Vagina (tissue), 2 donors: ENCODE results near the gene GABRB3. TPM values are rescaled to one million over a fixed set of nuclear protein-coding genes. Genes with fewer than 3 reads are reported as not detected.

Experiments used
- DNase-seq, 2 donors: peaks; one replicate each; pipeline ENCODE4 v3.0.0-alpha.2; 2017; ENCODE audit errors: extremely low spot score in 2 of 2
- H3K27ac ChIP-seq: fragments of 200-600 bp; sonication (generic); one replicate; pipeline ENCODE4 v1.5.1; 2019
- H3K27me3 ChIP-seq: fragments of 200-600 bp; sonication (generic); one replicate; pipeline ENCODE4 v1.5.1; 2019
- H3K36me3 ChIP-seq, 2 donors: fragments of 200-600 bp; sonication (generic); one replicate each; pipeline ENCODE4 v1.5.1; 2017 to 2019
- H3K4me1 ChIP-seq: fragments of 200-600 bp; sonication (generic); one replicate; pipeline ENCODE4 v1.5.1; 2019
- H3K4me3 ChIP-seq, 2 donors: fragments of 200-600 bp; sonication (generic); 1 replicate in 1 of 2; 2 replicates in 1 of 2; pipeline ENCODE4 v1.5.1; 2016 to 2019
- H3K9me3 ChIP-seq: fragments of 200-600 bp; sonication (generic); one replicate; pipeline ENCODE4 v1.5.1; 2019
- CTCF ChIP-seq, 3 experiments: fragments of 450-650 bp in 2 of 3; fragments of 200-600 bp in 1 of 3; sonication (generic) in 1 of 3; IDR thresholded peaks; one replicate each; pipeline ENCODE4 v1.5.1; 2017 to 2019; ENCODE audit warnings: antibody characterized with exemption in 3 of 3, mild to moderate bottlenecking in 2 of 3, moderate library complexity in 2 of 3
- POLR2A ChIP-seq, 2 donors: fragments of 450-650 bp; IDR thresholded peaks; one replicate each; pipeline ENCODE4 v1.6.1; 2017; ENCODE audit warnings: antibody characterized with exemption in 2 of 2, mild to moderate bottlenecking in 2 of 2, moderate library complexity in 2 of 2
- POLR2AphosphoS5 ChIP-seq, 2 donors: sonication (generic); formaldehyde crosslinking; IDR thresholded peaks; one replicate each; pipeline ENCODE4 v1.9.0; 2017; ENCODE audit warnings: antibody characterized with exemption in 2 of 2, mild to moderate bottlenecking in 2 of 2, low read depth in 1 of 2; ENCODE audit not compliant: insufficient read depth in 1 of 2
- intact Hi-C: fragments of 100-400 bp; cut with DNase I; formaldehyde crosslinking; loops from one replicate; pipeline ENCODE4 v1.15.1; 2023
- total RNA-seq: library from RNA; depleted of rRNA; stranded (reverse); fragments of >200 nt; gene quantifications from one replicate; pipeline ENCODE4 v1.2.3, GENCODE V29; 2016

The GABRB3 gene
- total RNA-seq, 1 donor from 2014 or later: not detected

- Histone ChIP-seq H3K36me3 (no peaks in the 10 kb centered on the region), H3K27me3 (no peaks in the 10 kb centered on the region), H3K9me3 (no peaks in the 10 kb centered on the region), H3K4me3 (no peak overlapping the region), H3K27ac (no peak overlapping the region), H3K4me1 (no peaks in the 10 kb centered on the region)
- intact Hi-C loops: no loop called here
- no peak for TF ChIP-seq POLR2A (IDR thresholded peaks at IDR 0.05)
- no peak for DNase-seq
These were observed 12.9 kb downstream of the GABRB3 start for GRCh38 chr15:26759986-26760385.

GRCh38 chr15:26758079-26758478 lies 14.8 kb downstream of the GABRB3 start:
- TF ChIP-seq POLR2AphosphoS5 (IDR thresholded peaks at IDR 0.05; ENCODE audit: insufficient read depth in 1 of 2, low read depth in 1 of 2): no peak
- TF ChIP-seq CTCF (IDR thresholded peaks at IDR 0.05): no peak
- no peak for TF ChIP-seq POLR2A (IDR thresholded peaks at IDR 0.05)
- Histone ChIP-seq H3K27me3 (no peaks in the 10 kb centered on the region), H3K4me1 (no peaks in the 10 kb centered on the region), H3K4me3 (no peak overlapping the region), H3K36me3 (no peaks in the 10 kb centered on the region), H3K9me3 (no peaks in the 10 kb centered on the region), H3K27ac (no peak overlapping the region)
- DNase-seq: no peak
- intact Hi-C loops: no loop called here

- no peaks in the 10 kb centered on the region for H3K27me3 ChIP-seq
- no peaks in the 10 kb centered on the region for H3K9me3 ChIP-seq
- intact Hi-C loops: no loop called here
- H3K4me1 ChIP-seq: no peaks in the 10 kb centered on the region
- TF ChIP-seq POLR2A (IDR thresholded peaks at IDR 0.05): no peak
- no peak for TF ChIP-seq CTCF (IDR thresholded peaks at IDR 0.05)
- no peak for TF ChIP-seq POLR2AphosphoS5 (IDR thresholded peaks at IDR 0.05; ENCODE audit: insufficient read depth in 1 of 2, low read depth in 1 of 2)
- H3K4me3 ChIP-seq: no peak overlapping the region
- DNase-seq: no peak
- no peaks in the 10 kb centered on the region for H3K36me3 ChIP-seq
- no peak overlapping the region for H3K27ac ChIP-seq
These were observed 15.7 kb downstream of the GABRB3 start for GRCh38 chr15:26757141-26757540.

- TF ChIP-seq POLR2A (IDR thresholded peaks at IDR 0.05): no peak
- no peak for TF ChIP-seq CTCF (IDR thresholded peaks at IDR 0.05)
- no peak for TF ChIP-seq POLR2AphosphoS5 (IDR thresholded peaks at IDR 0.05; ENCODE audit: insufficient read depth in 1 of 2, low read depth in 1 of 2)
- Histone ChIP-seq H3K27me3 (no peaks in the 10 kb centered on the region), H3K36me3 (no peaks in the 10 kb centered on the region), H3K4me1 (no peaks in the 10 kb centered on the region), H3K9me3 (no peaks in the 10 kb centered on the region), H3K4me3 (no peak overlapping the region), H3K27ac (no peak overlapping the region)
- no peak for DNase-seq
- intact Hi-C loops: no loop called here
These were observed 28.0 kb downstream of the GABRB3 start for GRCh38 chr15:26744894-26745293.

GRCh38 chr15:26739791-26740190 lies 33.1 kb downstream of the GABRB3 start:
- no peaks in the 10 kb centered on the region for H3K4me1 ChIP-seq
- H3K4me3 ChIP-seq: no peak overlapping the region
- H3K36me3 ChIP-seq: no peaks in the 10 kb centered on the region
- H3K27me3 ChIP-seq: no peaks in the 10 kb centered on the region
- H3K9me3 ChIP-seq: no peaks in the 10 kb centered on the region
- DNase-seq: no peak
- TF ChIP-seq POLR2A (IDR thresholded peaks at IDR 0.05): no peak
- TF ChIP-seq CTCF (IDR thresholded peaks at IDR 0.05): no peak
- TF ChIP-seq POLR2AphosphoS5 (IDR thresholded peaks at IDR 0.05; ENCODE audit: insufficient read depth in 1 of 2, low read depth in 1 of 2): no peak
- no peak overlapping the region for H3K27ac ChIP-seq
- intact Hi-C loops: no loop called here

- Histone ChIP-seq H3K9me3 (no peaks in the 10 kb centered on the region), H3K4me1 (no peaks in the 10 kb centered on the region), H3K27ac (no peak overlapping the region), H3K27me3 (no peaks in the 10 kb centered on the region), H3K4me3 (no peak overlapping the region), H3K36me3 (no peaks in the 10 kb centered on the region)
- TF ChIP-seq CTCF (IDR thresholded peaks at IDR 0.05): no peak
- no peak for TF ChIP-seq POLR2A (IDR thresholded peaks at IDR 0.05)
- no peak for TF ChIP-seq POLR2AphosphoS5 (IDR thresholded peaks at IDR 0.05; ENCODE audit: insufficient read depth in 1 of 2, low read depth in 1 of 2)
- DNase-seq: no peak
- intact Hi-C loops: no loop called here
These were observed 33.9 kb downstream of the GABRB3 start for GRCh38 chr15:26738996-26739395.
